Activated T-helper 2 cell treated with anti-CD3 and anti-CD28 coated beads, Interferon-gamma antibody, Interleukin-2, Interleukin-4, amounts not matched to agents 10 μg/mL and 5 μg/mL and 100 μg/mL, durations not matched to agents 14 hours and 24 hours and 36 hours (primary cell): Measurements from ENCODE around the gene HOXD4. TPM values are rescaled to one million over a fixed set of nuclear protein-coding genes. Genes with fewer than 3 reads are reported as not detected.

Source experiments
- DNase-seq: peaks from one replicate; pipeline ENCODE4 v3.0.0; 2021; ENCODE audit warnings: low spot score
- H3K27ac Mint-ChIP-seq: one replicate; pipeline ENCODE4 v1.8.0; 2021; ENCODE audit warnings: mixed read lengths
- H3K27me3 Mint-ChIP-seq: one replicate; pipeline ENCODE4 v1.8.0; 2021; ENCODE audit warnings: low read depth, mixed read lengths
- H3K36me3 Mint-ChIP-seq: one replicate; pipeline ENCODE4 v1.8.0; 2021; ENCODE audit warnings: low read depth, mixed read lengths
- H3K4me1 Mint-ChIP-seq: one replicate; pipeline ENCODE4 v1.8.0; 2021; ENCODE audit warnings: low read depth, mixed read lengths
- H3K4me3 Mint-ChIP-seq: one replicate; pipeline ENCODE4 v1.8.0; 2021; ENCODE audit warnings: low read depth, mild to moderate bottlenecking, moderate library complexity, mixed read lengths
- H3K9me3 Mint-ChIP-seq: one replicate; pipeline ENCODE4 v1.8.0; 2021; ENCODE audit warnings: mixed read lengths
- intact Hi-C: fragments of 100-400 bp; cut with micrococcal nuclease; formaldehyde crosslinking; loops from one replicate; pipeline ENCODE4 v1.15.1; 2023
- total RNA-seq: library from RNA; stranded (reverse); gene quantifications from 2 replicates; pipeline ENCODE4 v1.2.3, GENCODE V29; 2022

Gene HOXD4
- total RNA-seq, 1 donor from 2014 or later, result not detected

- no peaks in the 10 kb centered on the region for H3K4me1 Mint-ChIP-seq
- H3K27ac Mint-ChIP-seq, result no peak overlapping the region
- peaks cover 82% of the 10 kb centered on the region for H3K27me3 Mint-ChIP-seq
- no peak for DNase-seq
- intact Hi-C loops, result no loop called here
- H3K9me3 Mint-ChIP-seq, result peaks cover 3% of the 10 kb centered on the region
- H3K36me3 Mint-ChIP-seq, result no peaks in the 10 kb centered on the region
- H3K4me3 Mint-ChIP-seq, result no peak overlapping the region
These were observed 5.0 kb downstream of the HOXD4 start for GRCh38 chr2:176156301-176156806.

- Mint-ChIP-seq H3K27ac (no peak within 1 kb of the TSS), H3K9me3 (peaks cover 3% of the 10 kb centered on the region), H3K36me3 (no peaks in the 10 kb centered on the region), H3K4me1 (no peaks in the 10 kb centered on the region), H3K27me3 (peaks cover 82% of the 10 kb centered on the region), H3K4me3 (no peak within 1 kb of the TSS)
- DNase-seq, result no peak
- intact Hi-C loops, result no loop called here
These were observed 5.6 kb downstream of the HOXD4 start, which contains the start of gene HOXD3 for GRCh38 chr2:176156807-176157498. HOXD3 (plus strand) TSS chr2:176157307; CDS start chr2:176169115, 11,808 bp downstream.

DNA sequence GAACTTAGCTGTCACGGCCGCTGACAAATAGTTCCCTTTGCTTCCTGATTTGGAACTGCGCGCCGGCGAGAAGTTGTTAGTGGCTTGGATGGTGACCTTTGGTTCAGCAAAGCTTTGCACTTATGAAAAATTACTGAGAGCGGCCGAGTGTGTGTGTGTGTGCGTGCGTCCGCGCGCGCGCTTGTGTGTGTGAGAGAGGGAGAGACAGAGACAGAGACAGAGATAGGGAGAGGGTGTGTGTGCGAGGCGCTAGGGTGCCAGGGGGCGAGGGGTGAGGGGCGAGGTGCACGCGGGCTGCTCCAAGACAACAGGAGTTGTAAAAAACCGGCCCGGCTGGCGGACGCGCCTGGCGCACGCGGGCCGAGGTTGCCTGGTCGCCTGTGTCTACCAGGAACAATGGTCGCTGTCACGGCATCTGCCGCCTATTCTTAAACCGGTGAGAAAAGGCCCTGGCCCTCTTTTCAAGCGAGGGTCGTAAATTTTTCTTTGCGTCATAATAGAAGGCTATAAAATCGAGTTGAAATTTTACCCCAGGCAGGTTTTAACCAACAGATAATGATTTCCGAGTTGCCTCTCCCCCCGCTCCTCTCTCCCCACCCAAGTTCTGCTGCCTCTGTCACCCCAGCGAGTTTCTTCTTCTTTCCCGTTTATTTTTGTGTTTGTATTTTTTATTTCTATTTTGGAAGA, 6.3 kb downstream of the HOXD4 start:
- H3K4me1 Mint-ChIP-seq, result no peaks in the 10 kb centered on the region
- DNase-seq, result no peak
- peaks cover 86% of the 10 kb centered on the region for H3K27me3 Mint-ChIP-seq
- H3K4me3 Mint-ChIP-seq, result no peak overlapping the region
- H3K27ac Mint-ChIP-seq, result no peak overlapping the region
- intact Hi-C loops, result no loop called here
- H3K36me3 Mint-ChIP-seq, result no peaks in the 10 kb centered on the region
- H3K9me3 Mint-ChIP-seq, result peaks cover 3% of the 10 kb centered on the region

GRCh38 chr2:176158186-176158591, 6.8 kb downstream of the HOXD4 start:
- Mint-ChIP-seq H3K27me3 (peaks cover 85% of the 10 kb centered on the region), H3K4me3 (no peak overlapping the region), H3K36me3 (no peaks in the 10 kb centered on the region), H3K9me3 (peaks cover 3% of the 10 kb centered on the region), H3K4me1 (no peaks in the 10 kb centered on the region), H3K27ac (no peak overlapping the region)
- intact Hi-C loops, result no loop called here
- no peak for DNase-seq

DNA sequence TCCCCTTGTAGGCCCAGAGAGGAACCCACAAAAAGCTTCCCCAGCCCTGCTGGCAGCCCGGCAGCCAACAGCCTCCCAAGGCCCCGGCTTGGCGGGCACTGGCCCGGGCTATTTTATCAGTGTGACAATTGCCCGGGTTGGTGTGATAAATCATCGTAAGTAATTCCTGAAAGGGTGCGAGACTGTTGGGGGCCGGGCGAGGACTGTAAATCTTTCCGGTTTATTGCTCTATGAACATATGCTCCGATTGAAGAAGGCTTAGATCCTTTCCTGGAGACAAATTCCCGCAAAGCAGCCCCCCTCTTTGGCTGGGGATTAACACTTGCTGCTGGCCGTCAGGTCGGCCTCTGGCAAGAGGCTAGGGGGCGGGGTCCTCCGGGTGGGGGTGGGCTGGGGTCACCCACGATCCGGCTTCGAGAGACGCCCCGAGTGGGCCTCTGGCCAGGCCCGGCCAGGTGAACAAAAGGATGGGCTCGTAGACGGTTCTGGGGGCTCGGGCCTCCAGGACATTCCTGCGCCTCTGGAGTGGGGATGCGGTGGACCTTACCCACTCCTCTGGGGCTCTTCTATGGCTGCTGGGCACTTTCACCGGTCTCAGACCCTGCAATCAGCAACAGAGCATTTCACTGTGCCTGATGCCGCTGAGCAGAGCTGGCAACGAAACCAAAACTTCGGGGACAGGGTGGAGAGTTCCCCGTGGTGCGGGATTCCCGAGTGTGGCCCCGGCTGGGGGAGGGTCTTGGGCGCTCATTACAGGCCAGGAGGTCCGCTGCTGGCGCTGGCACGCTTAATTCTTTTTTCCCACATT, 7.7 kb downstream of the HOXD4 start:
- Mint-ChIP-seq H3K27ac (no peak overlapping the region), H3K9me3 (peaks cover 3% of the 10 kb centered on the region), H3K27me3 (peaks cover 86% of the 10 kb centered on the region), H3K4me3 (no peak overlapping the region), H3K36me3 (no peaks in the 10 kb centered on the region), H3K4me1 (no peaks in the 10 kb centered on the region)
- intact Hi-C loops, result no loop called here
- no peak for DNase-seq

GRCh38 chr2:176159663-176160250, 8.4 kb downstream of the HOXD4 start:
- Mint-ChIP-seq H3K36me3 (no peaks in the 10 kb centered on the region), H3K27ac (no peak overlapping the region), H3K27me3 (peaks cover 86% of the 10 kb centered on the region), H3K9me3 (peaks cover 3% of the 10 kb centered on the region), H3K4me1 (no peaks in the 10 kb centered on the region), H3K4me3 (no peak overlapping the region)
- no peak for DNase-seq
- intact Hi-C loops, result loop anchor here (5.0 kb wide), 2 partner anchors 37 to 1822 kb away; partner anchors contain the start of gene HOXD9

DNA sequence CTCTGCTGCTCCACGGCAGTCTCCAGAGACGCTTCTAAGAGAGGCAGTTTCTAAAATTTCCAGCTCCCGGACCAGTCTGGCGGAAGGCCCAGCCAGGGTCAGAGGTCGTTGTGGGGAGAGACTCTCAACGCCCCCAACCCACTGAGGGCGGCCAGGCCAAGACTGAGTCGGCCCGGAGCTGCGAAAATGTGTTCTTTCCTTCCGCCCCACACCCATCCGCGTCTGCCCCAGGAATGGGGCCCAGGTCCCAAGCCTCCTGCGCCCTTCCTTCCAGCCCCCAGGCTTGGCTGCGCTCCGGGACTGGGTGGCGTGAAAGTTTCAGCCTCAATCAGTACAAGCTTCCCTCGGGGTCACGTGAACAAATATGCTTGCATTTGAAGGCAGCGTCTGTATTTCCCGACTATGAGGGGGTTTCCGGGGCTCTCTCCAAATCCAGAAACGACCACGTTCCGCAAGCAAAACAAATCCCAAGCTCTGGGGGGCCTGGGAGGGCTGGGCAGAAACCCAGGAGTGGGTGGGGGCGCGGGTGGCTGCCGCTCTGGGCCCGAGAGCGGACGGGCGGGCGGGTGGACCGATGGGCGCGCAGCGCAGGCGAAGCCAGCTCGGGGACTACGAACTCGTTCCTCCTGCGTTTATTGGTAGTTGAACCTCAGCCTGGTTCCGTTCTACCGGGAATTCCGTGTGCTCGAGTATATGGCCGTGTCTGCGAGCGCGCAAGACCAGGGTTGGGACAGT, 9.1 kb downstream of the HOXD4 start:
- no peaks in the 10 kb centered on the region for H3K4me1 Mint-ChIP-seq
- H3K27me3 Mint-ChIP-seq, result peaks cover 86% of the 10 kb centered on the region
- no peaks in the 10 kb centered on the region for H3K36me3 Mint-ChIP-seq
- no peak overlapping the region for H3K4me3 Mint-ChIP-seq
- no peak for DNase-seq
- intact Hi-C loops, result loop anchor here (5.0 kb wide), 2 partner anchors 38 to 1823 kb away; partner anchors contain the start of gene HOXD9
- peaks cover 3% of the 10 kb centered on the region for H3K9me3 Mint-ChIP-seq
- no peak overlapping the region for H3K27ac Mint-ChIP-seq

DNA sequence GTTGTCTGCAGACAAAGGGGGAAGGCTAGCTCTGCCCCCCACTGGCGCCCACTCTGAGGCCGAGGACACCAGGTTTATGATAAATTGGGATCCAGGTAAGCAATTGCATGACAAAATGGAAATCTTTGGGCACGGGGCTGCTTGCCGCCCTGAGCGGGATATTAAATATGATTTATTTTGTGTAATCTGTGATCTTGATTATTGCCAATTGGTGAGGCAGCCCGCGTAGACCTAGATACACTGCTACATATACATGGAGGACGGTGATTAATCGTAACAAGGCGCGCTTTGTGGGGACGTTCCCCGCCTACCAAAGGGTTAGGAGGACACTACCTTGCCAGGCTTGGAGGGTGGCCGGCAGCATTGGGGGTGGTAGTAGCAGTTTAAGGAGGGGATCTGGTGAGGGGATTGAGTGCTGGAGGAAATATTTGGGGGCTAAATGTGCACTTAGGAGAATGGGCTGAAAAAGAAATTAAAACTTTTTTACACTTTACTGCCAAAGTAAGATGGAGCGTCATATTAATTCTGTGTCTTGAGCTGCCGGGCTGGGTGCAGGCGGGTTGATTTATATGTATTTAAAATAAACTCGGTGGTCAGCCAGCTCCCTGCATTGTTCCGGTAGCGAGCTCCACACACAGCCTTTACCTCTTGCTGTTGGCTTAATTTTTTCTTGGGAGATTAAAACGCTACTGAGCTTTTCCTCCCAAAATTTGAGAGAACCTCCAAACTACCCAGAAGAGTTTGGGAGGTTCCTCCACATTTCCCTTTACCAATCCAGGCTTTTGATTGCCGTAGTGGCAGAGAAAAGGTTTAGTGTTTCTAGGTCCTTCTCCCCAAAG, 9.9 kb downstream of the HOXD4 start:
- intact Hi-C loops, result loop anchor here (5.0 kb wide), 2 partner anchors 39 to 1824 kb away; partner anchors contain the start of gene HOXD9
- H3K9me3 Mint-ChIP-seq, result peaks cover 3% of the 10 kb centered on the region
- H3K27ac Mint-ChIP-seq, result no peak overlapping the region
- no peak overlapping the region for H3K4me3 Mint-ChIP-seq
- DNase-seq, result no peak
- H3K4me1 Mint-ChIP-seq, result no peaks in the 10 kb centered on the region
- H3K27me3 Mint-ChIP-seq, result peaks cover 86% of the 10 kb centered on the region
- no peaks in the 10 kb centered on the region for H3K36me3 Mint-ChIP-seq

DNA sequence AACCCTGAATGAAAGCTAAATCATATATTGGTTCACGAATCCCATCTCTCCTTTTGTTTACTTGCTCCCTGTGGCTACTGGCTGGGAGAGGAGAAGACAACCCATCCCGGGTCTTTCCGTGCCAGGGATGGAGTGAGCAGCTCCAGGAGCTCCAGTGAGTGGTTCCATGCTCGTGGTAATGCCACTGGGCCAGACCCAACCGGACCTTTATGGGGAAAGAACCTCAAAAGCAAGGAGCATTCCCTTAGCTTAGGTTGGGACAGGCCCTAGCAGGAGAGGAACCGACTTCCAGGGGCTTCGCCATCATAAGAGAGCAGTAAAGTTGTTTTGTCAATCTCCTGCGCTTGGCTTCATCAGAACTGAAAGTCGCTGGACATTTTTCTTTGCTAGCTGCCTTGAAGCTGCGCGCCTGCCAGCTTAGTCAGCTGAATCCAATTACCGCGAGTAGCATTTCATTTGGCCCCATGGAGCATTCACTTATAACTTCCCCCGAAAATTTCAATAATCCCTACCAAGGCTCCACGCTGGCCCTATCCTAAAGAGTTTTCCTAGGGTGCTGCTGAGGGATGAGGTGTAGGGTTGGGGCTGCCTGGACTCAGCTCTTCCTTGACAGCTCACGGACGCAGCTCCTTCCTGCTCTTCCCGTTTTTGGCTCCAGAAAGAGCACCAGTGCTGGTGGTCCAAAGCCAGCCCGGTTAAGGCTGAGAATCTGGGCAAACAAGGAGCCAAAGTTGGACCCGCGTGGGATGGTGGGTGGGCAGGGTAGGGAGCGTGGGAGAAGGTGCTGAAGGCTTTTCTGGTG, 10.7 kb downstream of the HOXD4 start:
- H3K4me3 Mint-ChIP-seq, result no peak overlapping the region
- no peaks in the 10 kb centered on the region for H3K36me3 Mint-ChIP-seq
- no peak for DNase-seq
- no peak overlapping the region for H3K27ac Mint-ChIP-seq
- intact Hi-C loops, result loop anchor here (2.0 to 5.0 kb wide), 3 partner anchors 40 to 1825 kb away; partner anchors contain the start of gene HOXD9
- no peaks in the 10 kb centered on the region for H3K4me1 Mint-ChIP-seq
- H3K9me3 Mint-ChIP-seq, result peaks cover 3% of the 10 kb centered on the region
- H3K27me3 Mint-ChIP-seq, result peaks cover 88% of the 10 kb centered on the region

DNA sequence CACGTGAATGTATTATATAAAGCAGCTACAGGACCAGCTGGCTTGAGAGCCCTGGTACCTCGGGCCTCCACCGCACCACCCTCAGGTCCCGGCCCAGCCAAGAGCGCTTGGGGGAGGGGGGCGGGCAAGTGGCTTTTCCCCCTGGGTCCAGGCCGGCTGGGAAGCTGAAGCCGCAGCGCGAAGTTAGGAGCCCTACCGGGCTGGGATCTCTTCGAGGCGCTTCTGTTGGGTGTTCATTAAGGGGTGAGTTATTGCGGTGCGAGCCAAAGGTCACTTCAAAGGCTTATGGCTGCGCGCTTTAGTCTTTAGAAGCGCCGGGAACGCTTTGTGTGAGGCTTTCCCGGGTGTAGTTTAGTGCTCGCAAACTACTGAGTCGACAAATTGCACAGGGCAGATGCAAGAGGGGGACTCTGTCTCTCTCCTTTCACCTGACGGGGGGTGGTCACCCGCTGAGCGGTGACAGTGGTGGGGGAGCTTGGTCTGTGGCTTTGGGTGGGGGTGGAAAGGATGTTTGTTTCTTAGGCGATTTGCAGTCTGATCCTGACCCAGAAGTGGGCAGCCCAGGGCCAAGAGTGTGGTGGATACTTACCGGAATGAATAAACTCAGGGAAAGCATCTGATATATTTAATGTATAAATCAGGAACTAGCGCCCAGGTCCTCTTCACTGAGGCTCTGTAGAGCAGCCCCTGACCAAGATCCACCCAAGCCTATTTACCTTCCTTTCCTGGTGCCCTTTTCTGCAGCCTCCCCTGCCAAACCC, 11.7 kb downstream of the HOXD4 start:
- Mint-ChIP-seq H3K27ac (peak overlapping the region; percentile 4), H3K9me3 (peaks cover 3% of the 10 kb centered on the region), H3K36me3 (no peaks in the 10 kb centered on the region), H3K4me1 (no peaks in the 10 kb centered on the region), H3K4me3 (no peak overlapping the region), H3K27me3 (peaks cover 90% of the 10 kb centered on the region)
- intact Hi-C loops, result loop anchor here (2.0 to 5.0 kb wide), 3 partner anchors 41 to 1826 kb away; partner anchors contain the start of gene HOXD9
- DNase-seq, result no peak
